NCI-H524 treated with DMSO at 0.1 percent for 48 hours (cell line): ENCODE measurements around the gene CDC27.
"Not testable (repeated sequence)": the region's sequence is repeated elsewhere in the genome, so short reads cannot be mapped to it uniquely, and the experiment has no call there.

Experiments used
- DNase-seq: peaks from one replicate; lab custom pipeline; 2025; lab: John Stamatoyannopoulos, UW

CDC27 gene

GRCh38 chr17:47071171-47071570 lies 117.9 kb downstream of the CDC27 start:
- not testable (repeated sequence) for DNase-seq

- not testable (repeated sequence) for DNase-seq
Measured at GRCh38 chr17:47070266-47070665, 118.8 kb downstream of the CDC27 start.
